Upper lobe of right lung (tissue), 1 donor: ENCODE measurements around the gene SYNPO2L. TPM values are rescaled to one million over a fixed set of nuclear protein-coding genes. Genes with fewer than 3 reads are reported as not detected.

Experiments
- ATAC-seq: fragments of 200-7000 bp; cut with Tn5 transposase; one replicate; pipeline ENCODE4 v1.9.1; 2020; ENCODE audit warnings: mild to moderate bottlenecking, moderate library complexity
- DNase-seq: peaks from one replicate; pipeline ENCODE4 v3.0.0-alpha.2; 2020
- H3K27ac ChIP-seq: fragments of 200-600 bp; one replicate; pipeline ENCODE4 v1.8.0; 2022
- H3K27me3 ChIP-seq: fragments of 200-600 bp; one replicate; pipeline ENCODE4 v1.8.0; 2022; ENCODE audit warnings: mild to moderate bottlenecking
- H3K36me3 ChIP-seq: fragments of 200-600 bp; one replicate; pipeline ENCODE4 v1.8.0; 2022
- H3K4me1 ChIP-seq: fragments of 200-600 bp; one replicate; pipeline ENCODE4 v1.8.0; 2022
- H3K4me3 ChIP-seq: fragments of 200-600 bp; one replicate; pipeline ENCODE4 v1.8.0; 2022; ENCODE audit warnings: mild to moderate bottlenecking
- H3K9me3 ChIP-seq: fragments of 200-600 bp; one replicate; pipeline ENCODE4 v1.8.0; 2022
- CTCF ChIP-seq: fragments of 200-600 bp; IDR thresholded peaks from one replicate; pipeline ENCODE4 v1.8.0; 2022; ENCODE audit warnings: antibody characterized with exemption
- intact Hi-C: fragments of 100-400 bp; cut with DNase I; formaldehyde crosslinking; loops from one replicate; pipeline ENCODE4 v1.11.0; 2022
- total RNA-seq: library from RNA; stranded (reverse); fragmentation: NEBNext Ultra II Directional; extraction: Animal tissue kit (Norgen Biotek cat#: 25700); gene quantifications from one replicate; pipeline ENCODE4 v1.2.1, GENCODE V29; 2021
- donor health status: DM: no; HTN: yes; CAD: no; lungs with severe emphysema.

SYNPO2L gene
- total RNA-seq, 1 donor from 2014 or later, result 5.9 TPM

DNA sequence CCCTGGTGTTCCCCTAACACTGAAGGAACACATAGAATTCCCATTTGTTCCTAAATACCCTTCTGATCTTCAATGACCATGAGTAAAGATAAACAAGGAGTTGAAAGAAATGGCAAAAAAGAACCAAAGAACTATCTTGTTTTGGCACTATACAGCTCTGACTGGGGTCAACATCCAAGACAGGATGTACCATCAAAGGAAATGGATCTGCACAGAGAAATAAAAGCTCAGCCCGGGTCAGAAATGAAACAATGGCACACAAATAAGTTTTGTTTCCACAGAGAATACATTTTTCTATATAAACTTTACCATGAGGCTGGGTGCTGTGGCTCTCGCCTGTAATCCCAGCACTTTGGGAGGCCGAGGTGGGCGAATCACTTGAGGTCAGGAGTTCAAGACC is 46.7 kb downstream of the SYNPO2L start:
- ATAC-seq (no peak), DNase-seq (no peak)
- Histone ChIP-seq H3K9me3 (no peaks in the 10 kb centered on the region), H3K27ac (no peak overlapping the region), H3K4me3 (no peak overlapping the region), H3K27me3 (no peaks in the 10 kb centered on the region), H3K4me1 (no peaks in the 10 kb centered on the region), H3K36me3 (no peaks in the 10 kb centered on the region)
- intact Hi-C loops, result no loop called here
- TF ChIP-seq CTCF, result no peak

- Histone ChIP-seq H3K27ac (peak overlapping the region; percentile 39), H3K4me3 (no peak overlapping the region), H3K4me1 (peaks cover 4% of the 10 kb centered on the region), H3K9me3 (no peaks in the 10 kb centered on the region), H3K27me3 (no peaks in the 10 kb centered on the region), H3K36me3 (no peaks in the 10 kb centered on the region)
- no peak for TF ChIP-seq CTCF
- intact Hi-C loops, result no loop called here
- peak; percentile 97 for ATAC-seq
- DNase-seq, result no peak
These were observed 54.3 kb downstream of the SYNPO2L start for GRCh38 chr10:73601486-73601921.

DNA sequence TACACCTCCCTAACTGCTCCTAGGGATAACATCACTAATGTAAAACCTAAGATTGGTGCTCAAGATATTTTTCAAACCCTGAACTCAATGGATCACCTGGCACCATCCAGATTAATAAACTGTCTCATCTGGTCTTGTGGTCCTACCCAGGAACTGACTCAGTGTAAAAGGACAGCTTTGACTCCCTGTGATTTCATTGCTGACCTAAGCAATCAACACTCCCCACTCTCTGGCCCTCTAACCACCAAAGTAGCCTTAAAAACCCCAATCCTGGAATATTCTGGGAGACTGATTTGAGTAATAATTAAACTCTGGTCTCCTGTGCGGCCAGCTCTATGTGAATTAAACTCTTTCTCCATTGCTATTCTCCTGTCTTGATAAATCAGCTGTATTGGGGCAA is 58.5 kb downstream of the SYNPO2L start:
- ATAC-seq (no peak), DNase-seq (no peak)
- Histone ChIP-seq H3K27ac (no peak overlapping the region), H3K9me3 (no peaks in the 10 kb centered on the region), H3K27me3 (no peaks in the 10 kb centered on the region), H3K36me3 (no peaks in the 10 kb centered on the region), H3K4me3 (no peak overlapping the region), H3K4me1 (peaks cover 4% of the 10 kb centered on the region)
- intact Hi-C loops, result no loop called here
- no peak for TF ChIP-seq CTCF

Other genes starting within 250 kb of the SYNPO2L start
- 102 TPM for gene ANXA7, start 242.0 kb downstream of the SYNPO2L start, total RNA-seq
- 3.0 TPM for gene MSS51, start 222.5 kb downstream of the SYNPO2L start, total RNA-seq
- gene PPP3CB, start 160.0 kb downstream of the SYNPO2L start, total RNA-seq, result 38.0 TPM
- 114 TPM for gene USP54, start 64.7 kb downstream of the SYNPO2L start, total RNA-seq
- 5.2 TPM for gene MYOZ1, start 14.6 kb downstream of the SYNPO2L start, total RNA-seq
- 9.8 TPM for gene AGAP5, start 42.1 kb upstream of the SYNPO2L start, total RNA-seq
- gene SEC24C, start 88.3 kb upstream of the SYNPO2L start, total RNA-seq, result 71.0 TPM
- gene CHCHD1, start 126.0 kb upstream of the SYNPO2L start, total RNA-seq, result 19.4 TPM
- 117 TPM for gene ZSWIM8, start 129.6 kb upstream of the SYNPO2L start, total RNA-seq
- 35.0 TPM for gene NDST2, start 155.6 kb upstream of the SYNPO2L start, total RNA-seq
- gene CAMK2G, start 218.5 kb upstream of the SYNPO2L start, total RNA-seq, result 36.2 TPM